GM19240 (cell line): Measurements from ENCODE around the gene MED20.

Source experiments
- DNase-seq: peaks from one replicate; pipeline ENCODE4 v3.0.0; 2011; ENCODE audit warnings: low spot score; ENCODE audit not compliant: insufficient read length

The MED20 gene

GRCh38 chr6:41914343-41914742 is 6.6 kb downstream of the MED20 start:
- DNase-seq = no peak

- no peak for DNase-seq
Measured at GRCh38 chr6:41909727-41910126, 11.2 kb downstream of the MED20 start.

GRCh38 chr6:41901882-41902519 is 18.9 kb downstream of the MED20 start:
- no peak for DNase-seq

GRCh38 chr6:41900861-41901260 is 20.1 kb downstream of the MED20 start:
- DNase-seq = no peak

GRCh38 chr6:41896281-41896680 is 24.7 kb downstream of the MED20 start:
- no peak for DNase-seq

- DNase-seq = peak; percentile 86
Measured at GRCh38 chr6:41895300-41896233, 25.4 kb downstream of the MED20 start, which contains the start of gene USP49. Gene USP49 (minus strand): TSS chr6:41895375. CDS start chr6:41806983, 88,392 bp downstream.

- no peak for DNase-seq
Measured at GRCh38 chr6:41894366-41895299, 26.3 kb downstream of the MED20 start.

GRCh38 chr6:41892921-41893564 is 27.9 kb downstream of the MED20 start:
- DNase-seq = no peak

- no peak for DNase-seq
Measured at GRCh38 chr6:41887331-41887751, 33.6 kb downstream of the MED20 start.

GRCh38 chr6:41885930-41886329 is 35.0 kb downstream of the MED20 start:
- no peak for DNase-seq

- no peak for DNase-seq
Measured at GRCh38 chr6:41884957-41885356, 36.0 kb downstream of the MED20 start.

GRCh38 chr6:41881506-41881905 is 39.4 kb downstream of the MED20 start:
- DNase-seq = no peak

- no peak for DNase-seq
Measured at GRCh38 chr6:41878961-41879405, 42.0 kb downstream of the MED20 start.

GRCh38 chr6:41878246-41878645 is 42.7 kb downstream of the MED20 start:
- no peak for DNase-seq

GRCh38 chr6:41877051-41877680 is 43.8 kb downstream of the MED20 start:
- DNase-seq = no peak

- no peak for DNase-seq
Measured at GRCh38 chr6:41874741-41875140, 46.2 kb downstream of the MED20 start.

GRCh38 chr6:41872147-41872546 is 48.8 kb downstream of the MED20 start:
- no peak for DNase-seq

GRCh38 chr6:41871691-41872090 is 49.2 kb downstream of the MED20 start:
- DNase-seq = no peak

- no peak for DNase-seq
Measured at GRCh38 chr6:41859356-41859755, 61.6 kb downstream of the MED20 start.

GRCh38 chr6:41858703-41859102 is 62.2 kb downstream of the MED20 start:
- no peak for DNase-seq
